HL-60 (cell line): ENCODE results near the gene KBTBD7.

ENCODE experiments used
- CTCF ChIP-seq: IDR thresholded peaks from one replicate; pipeline ENCODE4 v1.5.1; 2011; ENCODE audit warnings: low read length, control low read depth, inconsistent platforms; ENCODE audit not compliant: insufficient read depth
- POLR2AphosphoS5 ChIP-seq: IDR thresholded peaks from 2 replicates; pipeline ENCODE4 v1.6.1; 2012; ENCODE audit warnings: low read depth
- REST ChIP-seq: IDR thresholded peaks from 2 replicates; pipeline ENCODE4 v1.6.1; 2012; ENCODE audit warnings: low read depth; ENCODE audit not compliant: insufficient replicate concordance

GRCh38 chr13:41213919-41214318, 19.6 kb upstream of the KBTBD7 start:
- TF ChIP-seq REST = no peak
- TF ChIP-seq CTCF = no peak
- TF ChIP-seq POLR2AphosphoS5 = no peak
